Activated B cell treated with CpG ODN at 0.5 μM for 24 hours (primary cell): Measurements from ENCODE around the gene KDM6B. TPM values are rescaled to one million over a fixed set of nuclear protein-coding genes. Genes with fewer than 3 reads are reported as not detected.

ENCODE experiments used
- ATAC-seq: fragments of 200-7000 bp; cut with Tn5 transposase; one replicate; pipeline ENCODE4 v1.10.0; 2021; ENCODE audit warnings: low read depth, mild to moderate bottlenecking, moderate library complexity
- CTCF ChIA-PET: fragments of 350-600 bp; sonication (Branson Sonifier 250); formaldehyde crosslinking; loops from one replicate; lab custom pipeline; 2021; ENCODE audit warnings: antibody characterized with exemption; lab: Charles Lee
- POLR2A ChIA-PET: fragments of 350-600 bp; sonication (Branson Sonifier 250); formaldehyde crosslinking; loops from one replicate; lab custom pipeline; 2021; ENCODE audit warnings: antibody characterized with exemption; lab: Charles Lee
- DNase-seq: peaks from one replicate; pipeline ENCODE4 v3.0.0; 2022
- H3K27ac Mint-ChIP-seq: one replicate; pipeline ENCODE4 v1.8.0; 2020; ENCODE audit warnings: mixed read lengths
- H3K27me3 Mint-ChIP-seq: one replicate; pipeline ENCODE4 v1.8.0; 2021; ENCODE audit warnings: mixed read lengths
- H3K36me3 Mint-ChIP-seq: one replicate; pipeline ENCODE4 v1.8.0; 2021; ENCODE audit warnings: low read depth, mixed read lengths
- H3K4me1 Mint-ChIP-seq: one replicate; pipeline ENCODE4 v1.8.0; 2021; ENCODE audit warnings: mixed read lengths
- H3K4me3 Mint-ChIP-seq: one replicate; pipeline ENCODE4 v1.8.0; 2020; ENCODE audit warnings: mild to moderate bottlenecking, mixed read lengths
- H3K9me3 Mint-ChIP-seq: one replicate; pipeline ENCODE4 v1.8.0; 2020; ENCODE audit warnings: mixed read lengths
- CTCF ChIP-seq: fragments of 200-600 bp; IDR thresholded peaks from one replicate; pipeline ENCODE4 v1.8.0; 2022; ENCODE audit warnings: antibody characterized with exemption, mild to moderate bottlenecking
- intact Hi-C: fragments of 100-400 bp; cut with micrococcal nuclease; formaldehyde crosslinking; loops from one replicate; pipeline ENCODE4 v1.15.1; 2024
- total RNA-seq: library from RNA; stranded (reverse); gene quantifications from 2 replicates; pipeline ENCODE4 v1.2.3, GENCODE V29; 2022

The KDM6B gene
- total RNA-seq, 1 donor from 2014 or later: 70.8 TPM

GRCh38 chr17:7864995-7865650 lies 31.1 kb downstream of the KDM6B start:
- no peak for TF ChIP-seq CTCF
- peaks cover 18% of the 10 kb centered on the region for H3K36me3 Mint-ChIP-seq
- H3K9me3 Mint-ChIP-seq: no peaks in the 10 kb centered on the region
- no peaks in the 10 kb centered on the region for H3K27me3 Mint-ChIP-seq
- intact Hi-C loops: no loop called here
- peaks cover 14% of the 10 kb centered on the region for H3K4me1 Mint-ChIP-seq
- DNase-seq (no peak), ATAC-seq (no peak)
- CTCF ChIA-PET: interaction anchor here (0.6 to 7.2 kb wide), 5 partner anchors 21 to 187 kb away, joined by 3 to 77 read pairs (median 3); no protein-coding TSS in a partner anchor
- POLR2A ChIA-PET: interaction anchor here (0.6 to 0.7 kb wide), 2 partner anchors 186 to 292 kb away, joined by 3 to 4 read pairs; no protein-coding TSS in a partner anchor
- no peak overlapping the region for H3K27ac Mint-ChIP-seq
- H3K4me3 Mint-ChIP-seq: no peak overlapping the region

- no peak overlapping the region for H3K27ac Mint-ChIP-seq
- DNase-seq: no peak
- no peak for ATAC-seq
- H3K36me3 Mint-ChIP-seq: peaks cover 18% of the 10 kb centered on the region
- H3K9me3 Mint-ChIP-seq: no peaks in the 10 kb centered on the region
- intact Hi-C loops: no loop called here
- H3K27me3 Mint-ChIP-seq: no peaks in the 10 kb centered on the region
- ChIA-PET POLR2A (no interaction called here), CTCF (interaction anchor here (1.3 to 3.1 kb wide), 2 partner anchors 33 to 122 kb away, joined by 3 to 11 read pairs; no protein-coding TSS in a partner anchor)
- no peak for TF ChIP-seq CTCF
- peaks cover 11% of the 10 kb centered on the region for H3K4me1 Mint-ChIP-seq
- H3K4me3 Mint-ChIP-seq: no peak overlapping the region
These were observed 33.9 kb downstream of the KDM6B start for GRCh38 chr17:7867881-7868329.

GRCh38 chr17:7873051-7873450 lies 39.0 kb downstream of the KDM6B start:
- intact Hi-C loops: no loop called here
- peaks cover 10% of the 10 kb centered on the region for H3K4me1 Mint-ChIP-seq
- ChIA-PET POLR2A (interaction anchor here (0.8 kb wide), 1 partner anchor 11 kb away, joined by 3 read pairs; no protein-coding TSS in a partner anchor), CTCF (no interaction called here)
- DNase-seq (no peak), ATAC-seq (no peak)
- TF ChIP-seq CTCF: no peak
- no peak overlapping the region for H3K4me3 Mint-ChIP-seq
- peaks cover 12% of the 10 kb centered on the region for H3K36me3 Mint-ChIP-seq
- H3K27ac Mint-ChIP-seq: no peak overlapping the region
- no peaks in the 10 kb centered on the region for H3K9me3 Mint-ChIP-seq
- H3K27me3 Mint-ChIP-seq: no peaks in the 10 kb centered on the region

DNA sequence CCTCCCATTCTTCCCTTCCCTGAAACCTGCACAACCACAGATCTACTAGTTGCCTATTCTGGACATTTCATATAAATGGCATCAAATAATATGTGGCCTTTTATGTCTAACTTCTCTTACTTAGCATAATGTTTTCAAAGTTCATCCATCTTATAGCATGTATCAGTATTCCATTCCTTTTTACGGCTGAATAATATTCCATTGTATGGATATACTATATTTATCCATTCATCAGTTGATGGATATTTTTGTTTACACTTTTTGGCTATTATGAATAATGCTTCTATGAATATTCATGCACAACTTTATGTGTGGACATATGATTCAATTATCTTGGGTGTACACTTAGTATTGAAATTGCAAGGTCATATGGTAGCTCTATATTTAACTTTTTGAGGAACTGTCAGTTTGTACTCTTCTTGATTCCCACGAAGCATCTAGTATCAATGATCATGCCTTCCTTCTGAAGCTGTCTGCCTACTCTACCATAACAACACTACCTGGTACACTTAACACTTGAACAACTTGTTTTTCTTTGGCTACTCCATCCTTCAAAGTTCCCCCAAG lies 41.9 kb downstream of the KDM6B start:
- TF ChIP-seq CTCF: no peak
- Mint-ChIP-seq H3K27me3 (no peaks in the 10 kb centered on the region), H3K4me3 (no peak overlapping the region), H3K9me3 (no peaks in the 10 kb centered on the region), H3K4me1 (peaks cover 8% of the 10 kb centered on the region), H3K36me3 (peaks cover 17% of the 10 kb centered on the region), H3K27ac (no peak overlapping the region)
- no peak for DNase-seq
- ChIA-PET POLR2A (interaction anchor here (0.5 kb wide), 1 partner anchor 75 kb away, joined by 6 read pairs; no protein-coding TSS in a partner anchor), CTCF (interaction anchor here (1.4 kb wide), 1 partner anchor 14 kb away, joined by 5 read pairs; no protein-coding TSS in a partner anchor)
- no peak for ATAC-seq
- intact Hi-C loops: no loop called here

- POLR2A ChIA-PET: interaction anchor here (1.1 kb wide), 1 partner anchor 11 kb away, joined by 3 read pairs; no protein-coding TSS in a partner anchor
- Mint-ChIP-seq H3K27me3 (no peaks in the 10 kb centered on the region), H3K9me3 (no peaks in the 10 kb centered on the region), H3K4me1 (peaks cover 8% of the 10 kb centered on the region), H3K36me3 (peaks cover 13% of the 10 kb centered on the region), H3K27ac (no peak overlapping the region), H3K4me3 (no peak overlapping the region)
- CTCF ChIA-PET: no interaction called here
- ATAC-seq (no peak), DNase-seq (no peak)
- intact Hi-C loops: no loop called here
- no peak for TF ChIP-seq CTCF
These were observed 44.2 kb downstream of the KDM6B start for GRCh38 chr17:7878234-7878633.
